ENCODE results near the gene CIROP. TPM values are rescaled to one million over a fixed set of nuclear protein-coding genes. Genes with fewer than 3 reads are reported as not detected.
A peak's percentile ranks its signal among the peaks of the same experiment; 100 is the strongest.

CIROP gene
- total and polyA plus RNA-seq, 4 donors = 0.18 TPM; not detected in 3

- Histone ChIP-seq H3K4me3 (ENCODE audit: low read length in 2 of 2) (no peak overlapping the region), H3K27me3 (ENCODE audit: control insufficient read depth in 1 of 2, insufficient read depth in 2 of 2, low read length in 1 of 2) (no peaks in the 10 kb centered on the region), H3K27ac (ENCODE audit: low read depth in 1 of 2, low read length in 2 of 2) (no peak overlapping the region), H3K9me3 (ENCODE audit: control insufficient read depth, low read length) (no peaks in the 10 kb centered on the region), H3K4me1 (ENCODE audit: control insufficient read depth in 1 of 2, insufficient read depth in 2 of 2, low read length in 2 of 2) (no peaks in the 10 kb centered on the region), H3K36me3 (ENCODE audit: control insufficient read depth in 1 of 2, insufficient read depth in 2 of 2, low read length in 1 of 2) (peaks cover 0 to 3% of the 10 kb centered on the region in 2 donors)
- WGBS, 2 donors = 92 to 94% methylated on average over 15 to 16 of the region's 16 CpGs
- DNase-seq (no peak), ATAC-seq (ENCODE audit: low FRiP score) (no peak)
- intact Hi-C loops (cut with DNase I) = no loop called here
These were observed 31.9 kb upstream of the CIROP start for GRCh38 chr14:23136566-23137133.

- intact Hi-C loops (cut with DNase I) = no loop called here
- no peak overlapping the region for H3K27ac ChIP-seq (ENCODE audit: low read depth in 1 of 2, low read length in 2 of 2)
- no peaks in the 10 kb centered on the region for H3K9me3 ChIP-seq (ENCODE audit: control insufficient read depth, low read length)
- no peaks in the 10 kb centered on the region for H3K4me1 ChIP-seq (ENCODE audit: control insufficient read depth in 1 of 2, insufficient read depth in 2 of 2, low read length in 2 of 2)
- no peaks in the 10 kb centered on the region for H3K27me3 ChIP-seq (ENCODE audit: control insufficient read depth in 1 of 2, insufficient read depth in 2 of 2, low read length in 1 of 2)
- WGBS, 2 donors = 92 to 95% methylated on average over 8 of the region's 8 CpGs
- no peak for DNase-seq
- peaks cover 4 to 6% of the 10 kb centered on the region in 2 donors for H3K36me3 ChIP-seq (ENCODE audit: control insufficient read depth in 1 of 2, insufficient read depth in 2 of 2, low read length in 1 of 2)
- no peak overlapping the region for H3K4me3 ChIP-seq (ENCODE audit: low read length in 2 of 2)
- no peak for ATAC-seq (ENCODE audit: low FRiP score)
These were observed 28.2 kb upstream of the CIROP start for GRCh38 chr14:23132970-23133369.

DNA sequence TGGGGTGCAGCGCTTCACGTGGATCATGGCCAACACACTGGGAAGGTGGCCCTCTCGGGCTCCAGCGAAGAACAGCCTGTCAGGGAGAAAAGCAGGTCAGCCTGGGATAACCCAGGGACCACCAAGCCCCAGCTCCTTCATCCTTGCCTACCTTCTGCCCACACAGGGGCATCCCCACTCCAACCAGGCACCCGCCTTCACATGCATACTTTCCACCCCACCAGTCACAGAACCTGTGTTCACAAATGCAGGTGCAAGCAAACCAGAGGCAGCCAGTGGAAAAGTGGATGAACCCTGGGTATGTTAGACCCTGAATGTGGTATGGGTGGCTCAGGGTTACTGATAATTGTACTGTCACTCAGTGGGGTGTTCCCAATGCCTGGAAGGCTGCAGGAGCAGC, 26.7 kb upstream of the CIROP start:
- intact Hi-C loops (cut with DNase I) = no loop called here

GRCh38 chr14:23130871-23131270, 26.1 kb upstream of the CIROP start:
- intact Hi-C loops (cut with DNase I) = no loop called here
- H3K27ac ChIP-seq (ENCODE audit: low read depth in 1 of 2, low read length in 2 of 2) = no peak overlapping the region
- peaks cover 2 to 9% of the 10 kb centered on the region in 2 donors for H3K36me3 ChIP-seq (ENCODE audit: control insufficient read depth in 1 of 2, insufficient read depth in 2 of 2, low read length in 1 of 2)
- H3K4me3 ChIP-seq (ENCODE audit: low read length in 2 of 2) = no peak overlapping the region
- no peak for DNase-seq
- no peak for ATAC-seq (ENCODE audit: low FRiP score)
- 58 to 63% methylated on average over 3 of the region's 3 CpGs for WGBS, 2 donors
- H3K4me1 ChIP-seq (ENCODE audit: control insufficient read depth in 1 of 2, insufficient read depth in 2 of 2, low read length in 2 of 2) = no peaks in the 10 kb centered on the region
- H3K27me3 ChIP-seq (ENCODE audit: control insufficient read depth in 1 of 2, insufficient read depth in 2 of 2, low read length in 1 of 2) = no peaks in the 10 kb centered on the region
- H3K9me3 ChIP-seq (ENCODE audit: control insufficient read depth, low read length) = no peaks in the 10 kb centered on the region

More for the DNA sequence above, 26.7 kb upstream of the CIROP start:
- Histone ChIP-seq H3K9me3 (ENCODE audit: control insufficient read depth, low read length) (no peaks in the 10 kb centered on the region), H3K36me3 (ENCODE audit: control insufficient read depth in 1 of 2, insufficient read depth in 2 of 2, low read length in 1 of 2) (peaks cover 2 to 9% of the 10 kb centered on the region in 2 donors), H3K27ac (ENCODE audit: low read depth in 1 of 2, low read length in 2 of 2) (no peak overlapping the region), H3K4me3 (ENCODE audit: low read length in 2 of 2) (no peak overlapping the region), H3K4me1 (ENCODE audit: control insufficient read depth in 1 of 2, insufficient read depth in 2 of 2, low read length in 2 of 2) (no peaks in the 10 kb centered on the region), H3K27me3 (ENCODE audit: control insufficient read depth in 1 of 2, insufficient read depth in 2 of 2, low read length in 1 of 2) (no peaks in the 10 kb centered on the region)
- no peak for DNase-seq
- ATAC-seq (ENCODE audit: low FRiP score) = no peak
- 89% methylated on average over 5 of the region's 5 CpGs for WGBS, 2 donors

GRCh38 chr14:23129759-23130316, 25.0 kb upstream of the CIROP start:
- no peak for DNase-seq
- 93 to 96% methylated on average over 7 of the region's 7 CpGs for WGBS, 2 donors
- intact Hi-C loops (cut with DNase I) = loop anchor here in 1 of 2 donors (10.0 kb wide), 1 partner anchor 165 kb away; no protein-coding TSS in a partner anchor
- no peak for ATAC-seq (ENCODE audit: low FRiP score)
- no peaks in the 10 kb centered on the region for H3K4me1 ChIP-seq (ENCODE audit: control insufficient read depth in 1 of 2, insufficient read depth in 2 of 2, low read length in 2 of 2)
- no peak overlapping the region for H3K4me3 ChIP-seq (ENCODE audit: low read length in 2 of 2)
- no peaks in the 10 kb centered on the region for H3K9me3 ChIP-seq (ENCODE audit: control insufficient read depth, low read length)
- no peaks in the 10 kb centered on the region for H3K27me3 ChIP-seq (ENCODE audit: control insufficient read depth in 1 of 2, insufficient read depth in 2 of 2, low read length in 1 of 2)
- H3K27ac ChIP-seq (ENCODE audit: low read depth in 1 of 2, low read length in 2 of 2) = no peak overlapping the region
- H3K36me3 ChIP-seq (ENCODE audit: control insufficient read depth in 1 of 2, insufficient read depth in 2 of 2, low read length in 1 of 2) = peaks cover 2 to 9% of the 10 kb centered on the region in 2 donors

DNA sequence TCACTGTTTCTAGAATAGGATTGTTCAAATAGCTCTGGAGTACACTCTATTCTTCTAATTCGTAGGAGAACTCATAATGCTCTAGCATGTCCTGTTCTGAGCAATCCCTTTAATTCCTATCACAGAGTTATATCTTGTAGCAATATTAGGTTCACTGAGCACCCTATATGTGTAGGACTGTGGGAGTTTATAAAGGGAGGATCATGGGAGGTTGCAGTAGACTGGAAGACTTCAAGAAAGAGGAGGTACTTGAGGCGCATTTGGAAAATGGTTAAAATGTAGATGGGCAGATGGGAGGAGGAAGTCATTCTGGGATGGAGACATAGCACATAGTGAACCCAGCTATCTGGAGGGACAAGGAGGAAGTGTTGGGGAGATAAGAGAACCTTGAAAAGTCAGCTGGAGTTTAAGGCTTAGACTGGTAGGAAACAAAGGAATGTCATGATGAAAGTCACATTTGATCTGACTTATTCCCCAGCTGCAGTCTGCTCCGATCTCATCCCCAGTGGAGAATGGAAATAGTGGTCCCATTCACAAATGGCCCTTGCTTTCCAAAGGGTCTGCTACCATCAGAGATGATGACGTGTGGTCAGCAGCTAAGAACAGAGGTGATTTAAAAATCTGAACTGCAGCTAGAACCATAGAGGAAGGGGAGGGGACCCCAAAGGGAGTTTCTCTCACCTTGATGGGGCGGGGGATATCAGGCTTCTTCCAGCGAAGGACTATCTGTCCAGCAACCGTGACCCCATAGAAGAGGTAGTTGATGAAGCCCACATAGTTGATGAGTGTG, 24.4 kb upstream of the CIROP start:
- H3K27me3 ChIP-seq (ENCODE audit: control insufficient read depth in 1 of 2, insufficient read depth in 2 of 2, low read length in 1 of 2) = no peaks in the 10 kb centered on the region
- H3K4me3 ChIP-seq (ENCODE audit: low read length in 2 of 2) = no peak overlapping the region
- H3K4me1 ChIP-seq (ENCODE audit: control insufficient read depth in 1 of 2, insufficient read depth in 2 of 2, low read length in 2 of 2) = no peaks in the 10 kb centered on the region
- no peak overlapping the region for H3K27ac ChIP-seq (ENCODE audit: low read depth in 1 of 2, low read length in 2 of 2)
- no peaks in the 10 kb centered on the region for H3K9me3 ChIP-seq (ENCODE audit: control insufficient read depth, low read length)
- DNase-seq (no peak), ATAC-seq (ENCODE audit: low FRiP score) (no peak)
- intact Hi-C loops (cut with DNase I) = loop anchor here in 1 of 2 donors (10.0 kb wide), 1 partner anchor 166 kb away; no protein-coding TSS in a partner anchor
- H3K36me3 ChIP-seq (ENCODE audit: control insufficient read depth in 1 of 2, insufficient read depth in 2 of 2, low read length in 1 of 2) = peaks cover 2 to 9% of the 10 kb centered on the region in 2 donors
- WGBS, 2 donors = 93 to 98% methylated on average over 7 of the region's 7 CpGs

- DNase-seq (peak in 1 of 2 donors; percentile 43), ATAC-seq (ENCODE audit: low FRiP score) (no peak)
- 90 to 94% methylated on average over 3 of the region's 3 CpGs for WGBS, 2 donors
- Histone ChIP-seq H3K9me3 (ENCODE audit: control insufficient read depth, low read length) (no peaks in the 10 kb centered on the region), H3K27ac (ENCODE audit: low read depth in 1 of 2, low read length in 2 of 2) (no peak overlapping the region), H3K4me3 (ENCODE audit: low read length in 2 of 2) (no peak overlapping the region), H3K27me3 (ENCODE audit: control insufficient read depth in 1 of 2, insufficient read depth in 2 of 2, low read length in 1 of 2) (no peaks in the 10 kb centered on the region), H3K4me1 (ENCODE audit: control insufficient read depth in 1 of 2, insufficient read depth in 2 of 2, low read length in 2 of 2) (no peaks in the 10 kb centered on the region), H3K36me3 (ENCODE audit: control insufficient read depth in 1 of 2, insufficient read depth in 2 of 2, low read length in 1 of 2) (peaks cover 2 to 9% of the 10 kb centered on the region in 2 donors)
- intact Hi-C loops (cut with DNase I) = loop anchor here in 1 of 2 donors (10.0 kb wide), 1 partner anchor 167 kb away; no protein-coding TSS in a partner anchor
These were observed 23.1 kb upstream of the CIROP start for GRCh38 chr14:23127861-23128260.

DNA sequence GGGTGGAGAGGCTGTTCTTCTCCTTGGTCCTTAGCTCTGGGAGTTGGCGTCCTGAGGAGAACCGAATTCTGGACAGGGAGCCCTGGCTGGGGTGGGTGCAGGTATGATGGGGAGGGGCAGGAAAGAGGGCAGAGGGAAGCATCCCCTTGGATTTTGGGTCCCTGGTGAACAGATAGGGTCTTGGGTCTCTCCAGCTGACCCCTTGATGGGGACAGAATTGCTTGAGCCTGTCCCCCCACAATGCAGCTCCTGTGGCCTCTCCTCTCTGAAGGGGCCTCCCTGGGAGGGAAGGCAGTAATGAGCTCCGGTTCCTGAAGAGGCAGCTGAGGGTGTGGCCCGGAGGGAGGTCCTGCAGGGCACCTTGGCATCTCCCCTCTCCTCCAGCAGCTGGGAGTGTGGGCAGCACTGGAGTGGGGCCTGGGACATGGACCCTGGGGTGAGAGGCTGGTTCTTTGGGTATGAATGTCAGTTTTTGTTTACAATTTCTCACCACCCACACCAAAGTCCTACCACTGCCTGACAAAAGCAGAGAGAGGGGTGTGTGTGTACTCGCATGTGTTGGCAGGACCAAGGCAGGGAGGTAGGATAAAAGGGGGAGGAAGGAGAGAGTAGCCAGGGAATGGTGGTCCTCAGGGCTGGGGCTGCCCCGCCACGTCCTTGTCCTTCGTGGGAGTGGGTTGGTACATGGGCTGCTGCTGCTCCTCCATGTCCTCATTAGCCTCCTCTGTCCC, 21.9 kb upstream of the CIROP start:
- ATAC-seq (ENCODE audit: low FRiP score) (peak; percentile 15), DNase-seq (peak in 1 of 2 donors; percentile 33)
- Histone ChIP-seq H3K4me1 (ENCODE audit: control insufficient read depth in 1 of 2, insufficient read depth in 2 of 2, low read length in 2 of 2) (no peaks in the 10 kb centered on the region), H3K36me3 (ENCODE audit: control insufficient read depth in 1 of 2, insufficient read depth in 2 of 2, low read length in 1 of 2) (peaks cover 2 to 9% of the 10 kb centered on the region in 2 donors), H3K27ac (ENCODE audit: low read depth in 1 of 2, low read length in 2 of 2) (no peak overlapping the region), H3K27me3 (ENCODE audit: control insufficient read depth in 1 of 2, insufficient read depth in 2 of 2, low read length in 1 of 2) (no peaks in the 10 kb centered on the region), H3K9me3 (ENCODE audit: control insufficient read depth, low read length) (no peaks in the 10 kb centered on the region), H3K4me3 (ENCODE audit: low read length in 2 of 2) (no peak overlapping the region)
- WGBS, 2 donors = 87 to 92% methylated on average over 8 of the region's 8 CpGs
- intact Hi-C loops (cut with DNase I) = loop anchor here in 1 of 2 donors (10.0 kb wide), 1 partner anchor 168 kb away; no protein-coding TSS in a partner anchor

Measured in aorta (tissue), 5 donors.